ENCODE data around the gene CYP4Z1. TPM values are rescaled to one million over a fixed set of nuclear protein-coding genes. Genes with fewer than 3 reads are reported as not detected.

Gene CYP4Z1
- total RNA-seq, 1 experiment from 2014 or later: not detected

Other genes with a start within 250 kb of the CYP4Z1 start
- not detected in 2 replicates for gene CYP4A11, start 125.8 kb upstream of the CYP4Z1 start, total RNA-seq (2014; rRNA removed; shearing (Covaris generic))
- gene CYP4X1, start 43.6 kb upstream of the CYP4Z1 start, total RNA-seq (2014; rRNA removed; shearing (Covaris generic)): 0.29 and 0.98 TPM in 2 replicates
- not detected in 2 replicates for gene CYP4A22, start 70.2 kb downstream of the CYP4Z1 start, total RNA-seq (2014; rRNA removed; shearing (Covaris generic))
- gene PDZK1IP1, start 122.8 kb downstream of the CYP4Z1 start, total RNA-seq (2014; rRNA removed; shearing (Covaris generic)): 0.79 and 6.0 TPM in 2 replicates
- gene TAL1, start 165.0 kb downstream of the CYP4Z1 start, total RNA-seq (2014; rRNA removed; shearing (Covaris generic)): not detected in 2 replicates
- 24.5 and 25.0 TPM in 2 replicates for gene STIL, start 246.9 kb downstream of the CYP4Z1 start, total RNA-seq (2014; rRNA removed; shearing (Covaris generic))